Activated T-helper 17 cell treated with anti-CD3 and anti-CD28 coated beads, Interleukin-2, amount 50 U/mL, for 72 hours (primary cell): ENCODE results near the gene CSNK1A1. TPM values are rescaled to one million over a fixed set of nuclear protein-coding genes. Genes with fewer than 3 reads are reported as not detected.
"Not testable (repeated sequence)": the region's sequence is repeated elsewhere in the genome, so short reads cannot be mapped to it uniquely, and the experiment has no call there.

ENCODE experiments used
- ATAC-seq: fragments of 150-1000 bp; cut with Tn5 transposase; replicated peaks from 2 replicates; pipeline ENCODE4 v1.10.0; 2021; ENCODE audit warnings: mild to moderate bottlenecking, moderate library complexity
- H3K27ac Mint-ChIP-seq: one replicate; pipeline ENCODE4 v1.8.0; 2022; ENCODE audit warnings: mixed read lengths
- H3K27me3 Mint-ChIP-seq: one replicate; pipeline ENCODE4 v1.8.0; 2022; ENCODE audit warnings: mixed read lengths
- H3K36me3 Mint-ChIP-seq: one replicate; pipeline ENCODE4 v1.8.0; 2022; ENCODE audit warnings: low read depth, mild to moderate bottlenecking, mixed read lengths
- H3K4me1 Mint-ChIP-seq: one replicate; pipeline ENCODE4 v1.8.0; 2022; ENCODE audit warnings: mixed read lengths
- H3K4me3 Mint-ChIP-seq: one replicate; pipeline ENCODE4 v1.8.0; 2022; ENCODE audit warnings: mild to moderate bottlenecking, mixed read lengths
- H3K9me3 Mint-ChIP-seq: one replicate; pipeline ENCODE4 v1.8.0; 2022; ENCODE audit warnings: mixed read lengths
- total RNA-seq, 2 donors: library from RNA; stranded (reverse); gene quantifications; one replicate each; pipeline ENCODE4 v1.2.3, GENCODE V29; 2022

The CSNK1A1 gene
- total RNA-seq, 2 donors from 2014 or later, result 167 to 175 TPM

DNA sequence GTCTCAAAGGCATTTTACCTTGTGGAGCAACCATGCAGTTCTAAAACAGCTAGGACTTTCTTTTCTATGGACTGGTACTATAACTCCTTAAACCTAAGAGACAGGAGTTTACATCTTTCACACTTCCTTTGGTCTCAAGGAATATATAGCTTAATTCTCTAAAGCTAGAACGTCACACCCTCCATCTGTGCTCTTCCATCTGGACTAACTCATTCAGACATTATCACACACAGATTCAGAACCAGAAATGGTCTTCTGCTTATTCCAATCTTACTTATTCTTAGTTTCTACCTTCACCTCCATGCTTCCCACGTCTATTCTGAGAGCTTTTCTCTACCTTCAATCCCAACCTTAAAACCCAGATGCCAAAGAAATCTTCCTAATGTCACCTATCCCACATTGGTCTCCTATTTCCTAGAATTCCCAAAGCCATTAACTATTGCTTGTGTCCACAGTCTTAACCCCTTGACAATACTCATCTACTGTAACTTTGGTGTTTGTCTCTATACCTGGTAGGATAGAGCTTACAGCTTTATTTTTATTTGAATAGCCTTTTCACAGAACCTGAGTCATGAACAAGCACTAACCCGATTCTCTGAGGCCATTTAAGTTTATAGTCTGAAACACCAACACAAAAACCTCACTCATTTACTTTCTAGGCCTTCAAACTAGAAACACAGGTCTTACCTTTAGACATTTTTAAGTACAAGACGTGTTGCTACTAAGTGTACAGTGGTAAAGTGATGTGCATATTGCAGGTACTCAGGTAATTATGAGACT is 22.8 kb downstream of the CSNK1A1 start:
- H3K36me3 Mint-ChIP-seq, result peaks cover 78% of the 10 kb centered on the region
- peaks cover 44% of the 10 kb centered on the region for H3K4me1 Mint-ChIP-seq
- H3K27me3 Mint-ChIP-seq, result no peaks in the 10 kb centered on the region
- peak overlapping the region; percentile 23 for H3K4me3 Mint-ChIP-seq
- H3K9me3 Mint-ChIP-seq, result no peaks in the 10 kb centered on the region
- ATAC-seq, result no peak
- H3K27ac Mint-ChIP-seq, result peak overlapping the region; percentile 47

- H3K27me3 Mint-ChIP-seq, result no peaks in the 10 kb centered on the region
- H3K27ac Mint-ChIP-seq, result peak overlapping the region; percentile 43
- H3K36me3 Mint-ChIP-seq, result peaks cover 78% of the 10 kb centered on the region
- peak overlapping the region; percentile 23 for H3K4me3 Mint-ChIP-seq
- H3K4me1 Mint-ChIP-seq, result peaks cover 45% of the 10 kb centered on the region
- ATAC-seq, result no peak
- no peaks in the 10 kb centered on the region for H3K9me3 Mint-ChIP-seq
Measured at GRCh38 chr5:149526845-149527590, 24.2 kb downstream of the CSNK1A1 start.

DNA sequence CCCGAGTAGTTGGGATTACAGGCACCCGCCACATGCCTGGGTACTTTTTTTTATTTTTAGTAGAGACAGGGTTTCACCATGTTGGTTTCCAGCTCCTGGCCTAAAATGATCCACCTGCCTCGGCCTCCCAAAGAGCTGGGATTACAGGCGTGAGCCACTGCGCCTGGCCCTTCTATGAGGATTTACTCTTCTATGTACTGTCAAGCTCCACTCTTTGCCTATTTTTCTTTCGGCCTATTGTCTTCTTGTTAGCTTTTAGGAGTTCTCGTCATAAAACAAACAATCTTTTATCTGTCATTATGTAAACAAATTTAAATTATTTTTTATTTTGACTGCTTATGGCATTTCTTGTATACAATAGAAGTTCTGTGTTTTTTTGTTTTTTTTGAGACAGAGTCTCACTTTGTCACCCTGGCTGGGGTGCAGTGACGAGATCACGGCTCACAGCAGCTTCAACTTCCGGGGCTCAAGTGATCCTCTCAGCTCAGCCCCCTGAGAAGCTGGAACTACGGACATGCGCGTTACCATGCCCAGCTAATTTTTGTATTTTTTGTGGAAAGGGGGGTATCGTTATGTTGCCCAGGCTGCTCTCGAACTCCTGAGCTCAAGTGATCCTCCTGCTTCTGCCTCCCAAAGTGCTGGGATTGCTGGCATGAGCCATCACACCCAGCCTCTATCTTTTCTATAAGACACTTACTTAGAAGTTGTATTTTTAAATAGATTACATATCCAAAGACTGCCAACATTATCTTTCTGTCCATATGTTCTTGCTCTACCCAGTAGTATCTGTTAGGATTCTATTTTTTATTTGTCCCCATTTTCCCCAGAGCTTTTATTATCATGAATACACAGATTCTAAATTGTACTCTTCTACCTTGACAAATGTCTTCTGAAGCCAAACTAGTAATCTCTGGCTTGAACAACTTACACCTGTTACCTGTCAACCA is 29.2 kb downstream of the CSNK1A1 start:
- H3K27me3 Mint-ChIP-seq, result no peaks in the 10 kb centered on the region
- no peaks in the 10 kb centered on the region for H3K9me3 Mint-ChIP-seq
- peak overlapping the region; percentile 12 for H3K27ac Mint-ChIP-seq
- H3K36me3 Mint-ChIP-seq, result peaks cover 93% of the 10 kb centered on the region
- no peak for ATAC-seq
- peaks cover 47% of the 10 kb centered on the region for H3K4me1 Mint-ChIP-seq
- H3K4me3 Mint-ChIP-seq, result no peak overlapping the region

GRCh38 chr5:149519601-149520000 is 31.6 kb downstream of the CSNK1A1 start:
- Mint-ChIP-seq H3K4me1 (peaks cover 39% of the 10 kb centered on the region), H3K27me3 (no peaks in the 10 kb centered on the region), H3K36me3 (peaks cover 100% of the 10 kb centered on the region), H3K27ac (peak overlapping the region; percentile 9), H3K4me3 (no peak overlapping the region), H3K9me3 (no peaks in the 10 kb centered on the region)
- ATAC-seq, result no peak

DNA sequence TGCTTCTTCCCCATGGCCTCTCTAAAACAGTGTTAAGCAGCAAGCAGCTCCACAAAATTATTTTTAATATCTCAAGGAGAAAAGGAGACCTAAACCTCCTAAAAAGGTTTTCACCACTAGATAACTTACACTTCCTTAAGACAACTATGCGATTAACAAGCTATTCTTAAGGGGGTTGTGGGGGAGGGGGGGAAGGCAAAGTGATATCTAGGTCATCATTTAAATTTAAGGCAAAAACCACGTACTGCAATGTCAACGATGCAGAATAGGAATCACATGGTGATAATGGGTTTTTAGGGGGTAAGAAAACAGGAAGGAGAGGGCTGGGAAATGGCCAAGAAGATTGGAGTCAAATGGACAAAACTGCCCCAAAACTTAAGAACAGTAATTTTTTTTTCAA is 32.6 kb downstream of the CSNK1A1 start:
- H3K27me3 Mint-ChIP-seq, result no peaks in the 10 kb centered on the region
- H3K4me3 Mint-ChIP-seq, result peak overlapping the region; percentile 16
- no peak overlapping the region for H3K27ac Mint-ChIP-seq
- peaks cover 99% of the 10 kb centered on the region for H3K36me3 Mint-ChIP-seq
- ATAC-seq, result no peak
- peaks cover 34% of the 10 kb centered on the region for H3K4me1 Mint-ChIP-seq
- H3K9me3 Mint-ChIP-seq, result no peaks in the 10 kb centered on the region

GRCh38 chr5:149517461-149518122 is 33.6 kb downstream of the CSNK1A1 start:
- Mint-ChIP-seq H3K4me1 (peaks cover 32% of the 10 kb centered on the region), H3K9me3 (no peaks in the 10 kb centered on the region), H3K4me3 (no peak overlapping the region), H3K27ac (peak overlapping the region; percentile 0), H3K36me3 (peaks cover 99% of the 10 kb centered on the region), H3K27me3 (no peaks in the 10 kb centered on the region)
- no peak for ATAC-seq

GRCh38 chr5:149514512-149514911 is 36.7 kb downstream of the CSNK1A1 start:
- Mint-ChIP-seq H3K4me1 (peaks cover 13% of the 10 kb centered on the region), H3K9me3 (no peaks in the 10 kb centered on the region), H3K36me3 (peaks cover 99% of the 10 kb centered on the region), H3K4me3 (no peak overlapping the region), H3K27me3 (no peaks in the 10 kb centered on the region), H3K27ac (peak overlapping the region; percentile 43)
- no peak for ATAC-seq

DNA sequence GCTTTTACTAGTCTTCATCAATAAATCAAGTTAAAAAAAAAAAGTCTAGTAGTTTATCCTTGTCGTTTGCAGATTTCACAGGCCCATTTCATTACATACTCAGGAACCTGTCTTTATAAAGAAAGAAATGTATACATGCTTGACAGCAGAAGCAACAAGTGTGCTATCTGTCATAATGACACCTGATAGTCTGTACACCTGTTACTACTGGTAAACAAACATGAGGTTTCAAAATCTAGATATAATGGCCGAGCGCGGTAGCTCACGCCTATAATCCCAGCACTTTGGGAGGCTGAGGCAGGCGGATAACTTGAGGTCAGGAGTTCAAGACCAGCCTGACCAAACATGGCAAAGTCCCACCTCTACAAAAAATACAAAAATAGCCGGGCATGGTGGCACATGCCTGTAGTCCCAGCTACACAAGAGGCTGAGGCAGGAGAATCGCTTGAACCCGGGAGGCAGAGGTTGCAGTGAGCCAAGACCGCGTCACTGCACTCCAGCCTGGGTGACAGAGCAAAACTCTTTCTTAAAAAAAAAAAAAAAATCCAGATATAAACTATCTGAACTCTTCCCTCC is 37.8 kb downstream of the CSNK1A1 start:
- H3K9me3 Mint-ChIP-seq, ATAC-seq, H3K27ac Mint-ChIP-seq, H3K27me3 Mint-ChIP-seq, H3K4me3 Mint-ChIP-seq, H3K4me1 Mint-ChIP-seq: not testable (repeated sequence)
- H3K36me3 Mint-ChIP-seq, result peaks cover 99% of the 10 kb centered on the region

GRCh38 chr5:149510136-149510535 is 41.1 kb downstream of the CSNK1A1 start:
- Mint-ChIP-seq H3K27ac (no peak overlapping the region), H3K4me1 (no peaks in the 10 kb centered on the region), H3K36me3 (peaks cover 99% of the 10 kb centered on the region), H3K27me3 (no peaks in the 10 kb centered on the region), H3K9me3 (no peaks in the 10 kb centered on the region), H3K4me3 (no peak overlapping the region)
- ATAC-seq, result no peak

DNA sequence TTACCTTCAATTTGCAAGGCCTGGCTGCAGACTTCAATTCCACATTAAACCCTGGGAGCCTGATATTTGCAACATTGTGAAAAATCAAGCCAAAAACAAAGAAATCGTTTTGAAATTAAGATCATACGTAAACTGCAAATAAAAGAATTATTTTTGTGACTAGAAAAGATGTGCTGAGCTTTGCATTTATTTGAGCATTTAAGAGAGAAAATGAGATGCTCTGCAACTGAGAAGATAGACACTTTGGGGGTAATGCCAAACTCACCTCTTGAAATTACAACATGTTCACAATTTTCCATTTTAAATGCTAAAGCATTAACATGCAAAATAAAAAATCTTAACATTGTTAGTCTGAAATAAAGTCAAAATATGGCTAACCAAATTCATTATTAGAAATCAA is 46.6 kb downstream of the CSNK1A1 start:
- Mint-ChIP-seq H3K9me3 (no peaks in the 10 kb centered on the region), H3K4me1 (no peaks in the 10 kb centered on the region), H3K27me3 (no peaks in the 10 kb centered on the region), H3K4me3 (no peak overlapping the region), H3K27ac (no peak overlapping the region), H3K36me3 (peaks cover 99% of the 10 kb centered on the region)
- ATAC-seq, result no peak

DNA sequence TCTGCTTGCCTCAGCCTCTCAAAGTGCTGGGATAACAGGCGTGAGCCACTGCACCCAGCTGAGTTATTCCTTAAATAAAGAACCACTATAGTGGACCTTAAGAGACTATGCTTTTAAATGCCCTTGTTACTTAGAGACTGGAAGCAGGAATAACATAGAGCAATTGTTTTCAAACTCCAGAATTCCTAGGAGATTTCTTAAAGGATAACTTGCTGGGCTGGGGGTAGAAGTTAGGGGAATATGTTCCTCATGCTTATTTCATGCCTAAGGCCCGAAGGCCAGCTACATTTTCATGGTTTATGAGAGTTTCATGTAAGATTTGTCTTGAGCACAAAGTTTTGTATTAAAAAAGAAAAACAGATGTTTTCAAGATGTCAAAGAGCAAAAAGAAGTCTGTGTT is 48.2 kb downstream of the CSNK1A1 start:
- no peak for ATAC-seq
- Mint-ChIP-seq H3K4me3 (no peak overlapping the region), H3K4me1 (no peaks in the 10 kb centered on the region), H3K27ac (no peak overlapping the region), H3K27me3 (no peaks in the 10 kb centered on the region), H3K9me3 (no peaks in the 10 kb centered on the region), H3K36me3 (peaks cover 95% of the 10 kb centered on the region)

DNA sequence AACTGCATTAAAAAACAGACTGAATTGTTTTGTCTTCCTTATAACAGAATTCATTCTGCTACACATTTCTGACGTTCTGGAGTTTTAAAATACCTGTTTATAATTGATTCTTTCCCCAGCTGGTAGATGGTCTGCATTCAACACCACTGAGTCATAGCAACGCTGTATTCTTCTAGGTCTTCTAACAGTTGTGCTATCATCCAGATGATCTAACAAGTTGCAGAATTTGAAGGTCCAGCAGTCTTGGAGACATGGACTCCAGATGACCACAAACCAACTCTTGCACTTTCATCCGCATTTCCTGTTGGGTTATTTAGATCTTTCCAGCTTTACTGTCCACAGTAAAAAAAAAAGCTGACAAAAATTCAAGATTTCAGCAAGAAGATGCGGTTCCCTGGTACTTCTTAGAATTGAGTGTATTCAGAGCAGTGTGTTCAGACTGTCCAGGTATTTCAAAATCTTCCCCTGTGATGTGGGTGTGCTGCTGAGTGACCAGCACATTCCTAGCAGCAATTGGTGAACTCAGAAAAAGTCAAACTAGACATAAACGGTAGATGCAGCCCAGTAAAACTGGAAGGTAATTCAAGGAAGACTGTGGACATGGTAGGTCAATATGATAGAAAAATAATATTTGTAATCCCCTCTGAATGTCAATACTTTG is 50.2 kb downstream of the CSNK1A1 start:
- Mint-ChIP-seq H3K9me3 (no peaks in the 10 kb centered on the region), H3K4me3 (no peak overlapping the region), H3K27me3 (no peaks in the 10 kb centered on the region), H3K27ac (no peak overlapping the region), H3K36me3 (peaks cover 95% of the 10 kb centered on the region), H3K4me1 (peaks cover 5% of the 10 kb centered on the region)
- no peak for ATAC-seq

- H3K36me3 Mint-ChIP-seq, result peaks cover 95% of the 10 kb centered on the region
- no peak for ATAC-seq
- H3K27ac Mint-ChIP-seq, result no peak overlapping the region
- peaks cover 5% of the 10 kb centered on the region for H3K4me1 Mint-ChIP-seq
- H3K4me3 Mint-ChIP-seq, result no peak overlapping the region
- H3K27me3 Mint-ChIP-seq, result no peaks in the 10 kb centered on the region
- no peaks in the 10 kb centered on the region for H3K9me3 Mint-ChIP-seq
Measured at GRCh38 chr5:149498724-149499336, 52.4 kb downstream of the CSNK1A1 start.
